Caco-2 (cell line): Measurements from ENCODE around the gene CLCN5. TPM values are rescaled to one million over a fixed set of nuclear protein-coding genes. Genes with fewer than 3 reads are reported as not detected.

Experiments used
- BruUV-seq: library from RNA; stranded (reverse); fragments of 400-500 nt; replicated peaks from 2 replicates; lab custom pipeline; 2021; lab: Mats Ljungman, UMichigan
- CTCF ChIA-PET: fragments of 300-600 bp; sonication (Branson Sonifier 250); formaldehyde crosslinking; loops from one replicate; lab custom pipeline; 2022; ENCODE audit warnings: antibody characterized with exemption; lab: Charles Lee
- POLR2A ChIA-PET: fragments of 300-600 bp; sonication (Branson Sonifier 250); formaldehyde crosslinking; loops from one replicate; lab custom pipeline; 2022; ENCODE audit warnings: antibody characterized with exemption; lab: Charles Lee
- DNase-seq, 2 experiments: peaks; one replicate each; pipeline versions ENCODE4 v3.0.0 to v3.0.0-alpha.2; 2020 to 2022
- H3K27me3 ChIP-seq: replicated peaks from 2 replicates; pipeline ENCODE4 v1.6.0; 2011; ENCODE audit warnings: low read length; ENCODE audit not compliant: control insufficient read depth, insufficient read depth
- H3K36me3 ChIP-seq: 2 replicates; pipeline ENCODE4 v1.5.1; 2011; ENCODE audit warnings: low read length; ENCODE audit not compliant: control insufficient read depth, insufficient read depth
- H3K4me1 ChIP-seq: fragments of 250-450 bp; sonication (Bioruptor Pico); 2 replicates; pipeline ENCODE4 v1.5.1; 2020; ENCODE audit warnings: mild to moderate bottlenecking
- H3K4me3 ChIP-seq: 2 replicates; pipeline ENCODE4 v1.5.1; 2011; ENCODE audit warnings: low read depth, mild to moderate bottlenecking, control low read depth, low read length
- H3K9me3 ChIP-seq: fragments of 250-450 bp; sonication (Bioruptor Pico); 2 replicates; pipeline ENCODE4 v1.5.1; 2020; ENCODE audit warnings: mild to moderate bottlenecking, moderate library complexity
- H3K27ac Mint-ChIP-seq: one replicate; pipeline ENCODE4 v1.8.0; 2022; ENCODE audit warnings: mixed read lengths; ENCODE audit not compliant: unreplicated experiment
- H3K27me3 Mint-ChIP-seq: one replicate; pipeline ENCODE4 v1.8.0; 2022; ENCODE audit warnings: mixed read lengths; ENCODE audit not compliant: insufficient read depth, unreplicated experiment
- H3K36me3 Mint-ChIP-seq: one replicate; pipeline ENCODE4 v1.8.0; 2022; ENCODE audit warnings: mild to moderate bottlenecking, mixed read lengths; ENCODE audit not compliant: insufficient read depth, unreplicated experiment
- H3K4me1 Mint-ChIP-seq: one replicate; pipeline ENCODE4 v1.8.0; 2022; ENCODE audit warnings: low read depth, mixed read lengths; ENCODE audit not compliant: unreplicated experiment
- H3K4me3 Mint-ChIP-seq: one replicate; pipeline ENCODE4 v1.8.0; 2022; ENCODE audit warnings: mild to moderate bottlenecking, moderate library complexity, mixed read lengths; ENCODE audit not compliant: unreplicated experiment
- H3K9me3 Mint-ChIP-seq: one replicate; pipeline ENCODE4 v1.8.0; 2022; ENCODE audit warnings: mixed read lengths; ENCODE audit not compliant: unreplicated experiment
- intact Hi-C: fragments of 100-400 bp; cut with micrococcal nuclease; formaldehyde crosslinking; loops from one replicate; pipeline ENCODE4 v1.10.0; 2022; ENCODE audit not compliant: unreplicated experiment
- total RNA-seq: library from RNA; stranded (reverse); gene quantifications from 2 replicates; pipeline ENCODE4 v1.2.3, GENCODE V29; 2022
- TF ChIP-seq, protein P1 (sequence below), 2 experiments: fragments of 200-600 bp in 1 of 2; IDR thresholded peaks; 1 replicate in 1 of 2; 2 replicates in 1 of 2; pipeline versions ENCODE4 v1.5.1 to v1.8.0; 2011 to 2022; ENCODE audit warnings: antibody characterized with exemption in 1 of 2, control low read depth in 1 of 2, inconsistent platforms in 1 of 2, low read depth in 1 of 2, low read length in 1 of 2, mild to moderate bottlenecking in 1 of 2, moderate library complexity in 1 of 2; ENCODE audit not compliant: insufficient read depth in 1 of 2, severe bottlenecking in 1 of 2, unreplicated experiment in 1 of 2

CLCN5 gene
- total RNA-seq, 1 experiment from 2014 or later = 61.0 TPM

DNA sequence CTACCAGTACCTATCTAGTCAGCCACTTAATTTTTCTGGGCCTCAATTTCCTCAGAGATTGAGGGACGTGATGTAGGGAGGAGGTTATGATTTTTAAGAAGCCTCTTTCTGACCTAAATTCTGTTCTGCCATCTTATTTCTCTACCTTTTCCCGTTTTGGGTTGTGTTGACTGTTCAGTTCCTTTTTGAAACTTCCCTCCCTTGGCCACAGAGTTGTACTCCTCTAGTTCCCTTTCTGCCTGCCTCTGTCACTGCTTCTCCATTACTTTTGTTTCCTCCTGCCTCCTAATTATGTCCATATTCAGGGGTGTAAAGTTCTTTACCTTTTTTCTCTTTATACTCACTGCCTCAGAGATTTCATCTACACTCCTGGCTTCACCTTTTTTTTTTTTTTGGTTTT, 25.4 kb downstream of the CLCN5 start:
- BruUV-seq = no TSS peak

DNA sequence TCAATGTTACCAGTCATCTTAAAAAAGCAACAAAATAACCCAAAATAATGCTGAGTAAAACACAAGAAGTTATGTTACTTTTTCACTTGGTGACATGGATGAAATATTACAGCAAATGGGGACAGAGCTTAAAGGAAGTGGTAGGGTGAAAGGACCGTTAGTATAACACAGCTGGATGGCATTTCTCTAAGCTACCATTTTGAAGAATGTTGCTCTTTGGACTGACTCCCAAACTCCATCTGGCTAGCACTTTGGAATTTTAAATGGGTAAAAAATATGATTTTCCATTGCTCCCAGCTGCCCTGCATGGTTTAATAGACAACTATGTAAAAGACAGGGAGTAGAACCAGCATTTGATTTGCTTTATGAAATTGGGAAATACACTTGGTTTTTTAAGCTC, 27.6 kb downstream of the CLCN5 start:
- POLR2A ChIA-PET = interaction anchor here (0.6 kb wide), 1 partner anchor 907 kb away, joined by 6 read pairs; the partner anchor contains the start of gene TFE3

More for the DNA sequence above, 25.4 kb downstream of the CLCN5 start:
- no peak overlapping the region for H3K27ac Mint-ChIP-seq
- no peaks in the 10 kb centered on the region for H3K36me3 ChIP-seq
- no peaks in the 10 kb centered on the region for H3K4me1 Mint-ChIP-seq
- no peaks in the 10 kb centered on the region for H3K9me3 ChIP-seq
- H3K4me3 ChIP-seq = no peak overlapping the region
- ChIA-PET CTCF (no interaction called here), POLR2A (no interaction called here)
- no peaks in the 10 kb centered on the region for H3K36me3 Mint-ChIP-seq
- H3K9me3 Mint-ChIP-seq = no peaks in the 10 kb centered on the region
- H3K27me3 ChIP-seq = no peaks in the 10 kb centered on the region
- DNase-seq = no peak
- H3K27me3 Mint-ChIP-seq = no peaks in the 10 kb centered on the region
- H3K4me1 ChIP-seq = no peaks in the 10 kb centered on the region
- intact Hi-C loops = no loop called here
- TF ChIP-seq, protein P1, sequence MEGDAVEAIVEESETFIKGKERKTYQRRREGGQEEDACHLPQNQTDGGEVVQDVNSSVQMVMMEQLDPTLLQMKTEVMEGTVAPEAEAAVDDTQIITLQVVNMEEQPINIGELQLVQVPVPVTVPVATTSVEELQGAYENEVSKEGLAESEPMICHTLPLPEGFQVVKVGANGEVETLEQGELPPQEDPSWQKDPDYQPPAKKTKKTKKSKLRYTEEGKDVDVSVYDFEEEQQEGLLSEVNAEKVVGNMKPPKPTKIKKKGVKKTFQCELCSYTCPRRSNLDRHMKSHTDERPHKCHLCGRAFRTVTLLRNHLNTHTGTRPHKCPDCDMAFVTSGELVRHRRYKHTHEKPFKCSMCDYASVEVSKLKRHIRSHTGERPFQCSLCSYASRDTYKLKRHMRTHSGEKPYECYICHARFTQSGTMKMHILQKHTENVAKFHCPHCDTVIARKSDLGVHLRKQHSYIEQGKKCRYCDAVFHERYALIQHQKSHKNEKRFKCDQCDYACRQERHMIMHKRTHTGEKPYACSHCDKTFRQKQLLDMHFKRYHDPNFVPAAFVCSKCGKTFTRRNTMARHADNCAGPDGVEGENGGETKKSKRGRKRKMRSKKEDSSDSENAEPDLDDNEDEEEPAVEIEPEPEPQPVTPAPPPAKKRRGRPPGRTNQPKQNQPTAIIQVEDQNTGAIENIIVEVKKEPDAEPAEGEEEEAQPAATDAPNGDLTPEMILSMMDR (IDR thresholded peaks at IDR 0.05; ENCODE audit: insufficient read depth in 1 of 2, low read depth in 1 of 2, low read length in 1 of 2, severe bottlenecking in 1 of 2, unreplicated experiment in 1 of 2) = no peak
- H3K4me3 Mint-ChIP-seq = no peak overlapping the region

DNA sequence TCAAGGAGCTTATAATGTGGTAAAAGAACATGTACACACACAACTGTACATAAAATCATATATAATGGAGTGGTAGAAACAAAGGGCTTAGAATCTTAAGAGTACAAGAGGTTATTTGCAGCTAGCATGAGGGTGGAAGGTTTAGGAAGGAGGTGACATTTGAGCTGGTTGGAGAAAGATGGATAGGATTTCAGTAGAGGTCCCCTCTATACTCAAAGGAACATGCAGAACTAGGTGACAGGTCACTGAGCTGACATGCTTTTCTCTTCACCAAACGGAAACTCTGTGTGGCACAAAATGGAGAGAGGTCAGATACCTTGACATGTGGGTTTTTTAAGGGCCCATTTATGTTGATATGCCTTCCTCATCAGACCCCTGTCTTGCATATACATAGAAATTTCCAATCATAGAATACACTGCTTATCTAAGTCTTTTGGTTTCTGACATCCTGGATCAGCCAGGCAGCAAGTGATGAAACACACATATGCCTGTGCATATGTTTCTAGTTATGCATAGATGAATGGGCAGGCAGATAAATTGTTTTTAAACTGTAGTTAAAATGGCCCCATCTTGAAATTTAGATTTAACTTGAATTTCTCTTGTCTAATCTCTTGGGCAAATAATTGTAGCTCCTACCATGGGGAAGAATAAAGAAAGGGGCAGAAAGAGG, 29.3 kb downstream of the CLCN5 start:
- intact Hi-C loops = no loop called here
- Mint-ChIP-seq H3K27me3 (no peaks in the 10 kb centered on the region), H3K4me3 (no peak overlapping the region), H3K27ac (no peak overlapping the region), H3K4me1 (no peaks in the 10 kb centered on the region), H3K9me3 (no peaks in the 10 kb centered on the region), H3K36me3 (no peaks in the 10 kb centered on the region)
- no peaks in the 10 kb centered on the region for H3K36me3 ChIP-seq
- BruUV-seq = no TSS peak
- no peaks in the 10 kb centered on the region for H3K9me3 ChIP-seq
- ChIA-PET CTCF (no interaction called here), POLR2A (no interaction called here)
- no peaks in the 10 kb centered on the region for H3K4me1 ChIP-seq
- TF ChIP-seq, protein P1 (IDR thresholded peaks at IDR 0.05; ENCODE audit: insufficient read depth in 1 of 2, low read depth in 1 of 2, low read length in 1 of 2, severe bottlenecking in 1 of 2, unreplicated experiment in 1 of 2) = no peak
- no peak overlapping the region for H3K4me3 ChIP-seq
- H3K27me3 ChIP-seq = no peaks in the 10 kb centered on the region
- no peak for DNase-seq

More for the DNA sequence above, 27.6 kb downstream of the CLCN5 start:
- CTCF ChIA-PET = no interaction called here
- Mint-ChIP-seq H3K4me1 (no peaks in the 10 kb centered on the region), H3K27ac (no peak overlapping the region), H3K36me3 (no peaks in the 10 kb centered on the region), H3K4me3 (no peak overlapping the region), H3K9me3 (no peaks in the 10 kb centered on the region), H3K27me3 (no peaks in the 10 kb centered on the region)
- H3K4me1 ChIP-seq = no peaks in the 10 kb centered on the region
- H3K27me3 ChIP-seq = no peaks in the 10 kb centered on the region
- H3K9me3 ChIP-seq = no peaks in the 10 kb centered on the region
- DNase-seq = no peak
- intact Hi-C loops = no loop called here
- BruUV-seq = no TSS peak
- H3K4me3 ChIP-seq = no peak overlapping the region
- no peaks in the 10 kb centered on the region for H3K36me3 ChIP-seq
- TF ChIP-seq, protein P1 (IDR thresholded peaks at IDR 0.05; ENCODE audit: insufficient read depth in 1 of 2, low read depth in 1 of 2, low read length in 1 of 2, severe bottlenecking in 1 of 2, unreplicated experiment in 1 of 2) = no peak
